Activated CD4-positive, alpha-beta T cell treated with anti-CD3 and anti-CD28 coated beads, Interleukin-2, amount 50 U/mL, for 1 hour (primary cell): ENCODE data around the gene MCF2L2.
"Not testable (repeated sequence)": the region's sequence is repeated elsewhere in the genome, so short reads cannot be mapped to it uniquely, and the experiment has no call there.

Source experiments
- DNase-seq: peaks from one replicate; pipeline ENCODE4 v3.0.0-alpha.2; 2020

MCF2L2 gene

GRCh38 chr3:183262875-183263378 is 165.5 kb downstream of the MCF2L2 start:
- DNase-seq = no peak

GRCh38 chr3:183261151-183261724 is 167.2 kb downstream of the MCF2L2 start:
- no peak for DNase-seq

- no peak for DNase-seq
These were observed 168.1 kb downstream of the MCF2L2 start for GRCh38 chr3:183260167-183260904.

- no peak for DNase-seq
These were observed 168.8 kb downstream of the MCF2L2 start for GRCh38 chr3:183259621-183260020.

GRCh38 chr3:183259087-183259486 is 169.3 kb downstream of the MCF2L2 start:
- no peak for DNase-seq

- DNase-seq = no peak
These were observed 173.1 kb downstream of the MCF2L2 start for GRCh38 chr3:183255348-183255730.

GRCh38 chr3:183254487-183255347 is 173.7 kb downstream of the MCF2L2 start:
- DNase-seq = no peak

GRCh38 chr3:183253528-183254486 is 174.6 kb downstream of the MCF2L2 start:
- no peak for DNase-seq

GRCh38 chr3:183252973-183253527 is 175.4 kb downstream of the MCF2L2 start, which contains the start of gene B3GNT5:
B3GNT5 (plus strand) TSS chr3:183253253; CDS start chr3:183269799, 16,546 bp downstream.
- DNase-seq = peak; percentile 23

- no peak for DNase-seq
These were observed 176.2 kb downstream of the MCF2L2 start for GRCh38 chr3:183252118-183252782.

GRCh38 chr3:183249006-183249718 is 179.3 kb downstream of the MCF2L2 start:
- DNase-seq = no peak

GRCh38 chr3:183247011-183247589 is 181.3 kb downstream of the MCF2L2 start:
- no peak for DNase-seq

GRCh38 chr3:183244981-183245476 is 183.4 kb downstream of the MCF2L2 start:
- DNase-seq = no peak

- DNase-seq = no peak
These were observed 184.2 kb downstream of the MCF2L2 start for GRCh38 chr3:183244219-183244618.

GRCh38 chr3:183242431-183242830 is 186.0 kb downstream of the MCF2L2 start:
- no peak for DNase-seq

- DNase-seq = no peak
These were observed 189.4 kb downstream of the MCF2L2 start for GRCh38 chr3:183239046-183239445.

GRCh38 chr3:183233966-183234365 is 194.5 kb downstream of the MCF2L2 start:
- DNase-seq = no peak

GRCh38 chr3:183230826-183231225 is 197.6 kb downstream of the MCF2L2 start:
- DNase-seq = no peak

- not testable (repeated sequence) for DNase-seq
These were observed 198.2 kb downstream of the MCF2L2 start for GRCh38 chr3:183230251-183230650.

GRCh38 chr3:183229178-183229577 is 199.2 kb downstream of the MCF2L2 start:
- DNase-seq = no peak
